Dendritic cell treated with granulocyte-macrophage colony-stimulating factor and Interleukin-4, amounts not matched to agents 40 ng/mL and 50 ng/mL, for 4 days (primary cell): Measurements from ENCODE around the gene U2AF2.
A peak's percentile ranks its signal among the peaks of the same experiment; 100 is the strongest.

Experiments
- H3K27ac Mint-ChIP-seq: one replicate; pipeline ENCODE4 v1.8.0; 2022; ENCODE audit warnings: mild to moderate bottlenecking, mixed read lengths
- H3K27me3 Mint-ChIP-seq: one replicate; pipeline ENCODE4 v1.8.0; 2022; ENCODE audit warnings: mild to moderate bottlenecking, mixed read lengths
- H3K36me3 Mint-ChIP-seq: one replicate; pipeline ENCODE4 v1.8.0; 2022; ENCODE audit warnings: low read depth, mixed read lengths
- H3K4me1 Mint-ChIP-seq: one replicate; pipeline ENCODE4 v1.8.0; 2022; ENCODE audit warnings: low read depth, mixed read lengths
- H3K4me3 Mint-ChIP-seq: one replicate; pipeline ENCODE4 v1.8.0; 2022; ENCODE audit warnings: mild to moderate bottlenecking, moderate library complexity, mixed read lengths
- H3K9me3 Mint-ChIP-seq: one replicate; pipeline ENCODE4 v1.8.0; 2022; ENCODE audit warnings: mixed read lengths
- intact Hi-C: fragments of 100-400 bp; cut with micrococcal nuclease; formaldehyde crosslinking; loops from one replicate; pipeline ENCODE4 v1.15.0; 2022

U2AF2 gene

DNA sequence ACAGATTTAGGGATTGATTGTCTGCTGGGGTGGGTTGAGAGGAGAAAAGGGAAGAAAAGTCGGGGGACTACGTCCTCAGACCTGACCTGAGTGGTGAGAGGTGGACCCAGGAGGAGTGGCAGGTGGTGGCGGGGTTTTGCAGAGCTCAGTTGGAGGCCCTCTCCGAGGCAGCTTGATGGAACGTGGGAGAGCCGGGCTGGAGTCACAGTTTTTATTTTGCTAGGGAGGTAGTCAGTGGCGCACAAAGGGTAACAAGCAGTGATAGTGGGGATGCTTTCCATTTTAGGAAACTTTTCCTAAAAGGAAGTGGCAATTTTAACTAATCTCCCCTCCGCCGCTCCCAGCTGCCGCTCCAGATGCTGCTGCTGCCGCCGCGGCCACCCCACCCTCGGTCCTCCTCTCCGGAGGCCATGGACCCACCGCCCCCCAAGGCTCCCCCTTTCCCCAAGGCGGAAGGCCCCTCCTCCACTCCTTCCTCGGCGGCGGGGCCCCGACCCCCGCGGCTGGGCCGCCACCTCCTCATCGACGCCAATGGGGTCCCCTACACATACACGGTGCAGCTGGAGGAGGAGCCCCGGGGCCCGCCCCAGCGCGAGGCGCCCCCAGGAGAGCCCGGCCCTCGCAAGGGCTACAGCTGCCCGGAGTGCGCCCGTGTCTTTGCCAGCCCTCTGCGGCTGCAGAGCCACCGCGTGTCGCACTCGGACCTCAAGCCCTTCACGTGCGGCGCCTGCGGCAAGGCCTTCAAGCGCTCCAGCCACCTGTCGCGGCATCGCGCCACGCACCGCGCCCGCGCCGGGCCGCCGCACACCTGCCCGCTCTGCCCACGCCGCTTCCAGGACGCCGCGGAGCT lies 12.5 kb upstream of the U2AF2 start:
- H3K4me1 Mint-ChIP-seq, result peaks cover 77% of the 10 kb centered on the region
- peak overlapping the region; percentile 89 for H3K27ac Mint-ChIP-seq
- H3K36me3 Mint-ChIP-seq, result peaks cover 63% of the 10 kb centered on the region
- H3K27me3 Mint-ChIP-seq, result no peaks in the 10 kb centered on the region
- H3K9me3 Mint-ChIP-seq, result no peaks in the 10 kb centered on the region
- peak overlapping the region; percentile 96 for H3K4me3 Mint-ChIP-seq
- intact Hi-C loops, result no loop called here

DNA sequence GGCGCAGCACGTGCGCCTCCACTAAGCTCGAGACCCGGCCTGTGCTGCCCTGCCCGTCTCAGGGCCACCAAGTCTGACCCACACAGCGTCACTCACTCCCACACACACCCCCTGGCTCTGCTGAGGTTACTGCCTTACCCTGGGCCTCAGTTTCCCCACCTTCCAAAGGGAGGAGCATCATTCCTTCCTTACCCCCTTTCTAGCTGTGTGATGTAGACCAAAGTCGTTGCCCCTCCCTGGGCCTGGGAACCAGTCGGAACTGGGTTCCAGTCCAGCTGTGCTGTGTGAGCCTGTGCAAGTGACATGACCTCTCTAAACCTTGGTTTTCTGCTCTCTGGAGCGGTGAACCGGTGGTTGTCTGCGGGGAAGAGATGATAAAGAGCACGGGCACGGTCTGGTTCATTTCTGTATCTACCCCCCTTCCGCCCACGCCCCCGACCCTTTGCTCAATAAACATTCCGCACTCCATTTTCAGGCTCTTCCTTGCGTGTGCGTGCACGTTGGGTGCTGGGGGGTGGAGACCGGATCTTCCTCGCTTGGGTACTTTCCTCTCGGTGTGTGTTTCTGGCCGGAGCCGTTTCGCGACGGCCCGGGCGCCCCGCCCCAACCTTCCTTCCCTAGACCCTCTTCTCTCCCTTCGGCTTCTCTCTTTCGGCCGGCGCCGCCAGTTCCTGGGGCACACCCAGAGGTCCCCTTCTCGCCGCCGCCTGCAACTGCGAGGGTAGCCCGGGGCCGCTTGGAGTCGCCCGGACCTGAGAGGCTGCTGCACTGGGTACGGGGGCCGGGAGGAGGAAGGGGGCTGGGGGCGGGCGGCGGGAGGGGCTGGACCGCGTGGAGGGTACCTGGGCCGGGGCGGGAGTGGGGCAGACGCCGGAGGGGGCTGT lies 11.6 kb upstream of the U2AF2 start, which contains the start of gene ZNF581:
Gene ZNF581 (plus strand): TSS at position 647 of the 884 bp plus-strand sequence. CDS start 923 bp downstream, outside the sequence.
- peak within 1 kb of the TSS; percentile 96 for H3K4me3 Mint-ChIP-seq
- H3K27ac Mint-ChIP-seq, result peak within 1 kb of the TSS; percentile 89
- H3K4me1 Mint-ChIP-seq, result peaks cover 74% of the 10 kb centered on the region
- H3K27me3 Mint-ChIP-seq, result no peaks in the 10 kb centered on the region
- intact Hi-C loops, result no loop called here
- H3K36me3 Mint-ChIP-seq, result peaks cover 55% of the 10 kb centered on the region
- no peaks in the 10 kb centered on the region for H3K9me3 Mint-ChIP-seq

DNA sequence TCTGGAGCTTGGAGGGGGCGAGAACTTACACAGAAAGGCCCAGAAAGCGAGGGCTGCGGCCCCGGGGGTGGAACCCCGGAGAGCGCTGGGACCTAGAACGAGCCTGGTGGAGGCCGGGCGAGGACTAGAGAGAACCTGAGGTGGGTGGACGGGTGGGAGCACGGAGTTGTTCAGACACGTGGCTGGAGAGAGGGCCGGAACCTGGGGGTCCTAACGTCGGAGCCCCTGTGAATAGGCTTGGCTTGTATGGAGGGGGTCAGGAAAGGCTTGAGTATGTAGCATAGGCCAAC lies 11.0 kb upstream of the U2AF2 start:
- Mint-ChIP-seq H3K36me3 (peaks cover 55% of the 10 kb centered on the region), H3K9me3 (no peaks in the 10 kb centered on the region), H3K4me1 (peaks cover 76% of the 10 kb centered on the region), H3K4me3 (peak overlapping the region; percentile 96), H3K27me3 (peaks cover 3% of the 10 kb centered on the region), H3K27ac (peak overlapping the region; percentile 89)
- intact Hi-C loops, result no loop called here

DNA sequence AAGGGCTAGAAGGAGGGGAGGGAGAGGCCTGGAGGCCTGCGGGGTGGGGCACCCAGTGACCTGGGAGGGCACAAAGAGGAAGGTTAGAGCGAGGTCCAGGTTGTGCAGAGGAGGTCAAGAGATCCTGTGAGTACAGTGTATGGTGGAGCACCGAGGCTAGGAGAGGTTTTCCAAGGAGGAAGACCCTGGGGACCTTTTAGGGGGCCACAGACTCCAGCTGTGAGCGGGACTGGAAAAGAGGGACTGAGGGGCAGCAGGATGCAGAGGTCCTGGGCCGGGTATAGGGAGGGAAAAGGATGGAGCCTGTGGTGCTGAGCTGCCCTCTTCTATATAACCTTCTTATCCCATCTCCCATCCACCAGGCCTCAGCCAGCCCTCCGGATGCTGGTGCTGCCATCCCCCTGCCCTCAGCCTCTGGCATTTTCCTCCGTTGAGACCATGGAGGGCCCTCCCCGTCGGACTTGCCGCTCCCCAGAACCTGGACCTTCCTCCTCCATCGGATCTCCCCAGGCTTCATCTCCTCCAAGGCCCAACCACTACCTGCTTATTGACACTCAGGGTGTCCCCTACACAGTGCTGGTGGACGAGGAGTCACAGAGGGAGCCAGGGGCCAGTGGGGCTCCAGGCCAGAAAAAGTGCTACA lies 10.5 kb upstream of the U2AF2 start:
- intact Hi-C loops, result no loop called here
- Mint-ChIP-seq H3K9me3 (no peaks in the 10 kb centered on the region), H3K36me3 (peaks cover 57% of the 10 kb centered on the region), H3K27me3 (peaks cover 4% of the 10 kb centered on the region), H3K4me3 (peak overlapping the region; percentile 96), H3K4me1 (peaks cover 76% of the 10 kb centered on the region), H3K27ac (peak overlapping the region; percentile 89)

DNA sequence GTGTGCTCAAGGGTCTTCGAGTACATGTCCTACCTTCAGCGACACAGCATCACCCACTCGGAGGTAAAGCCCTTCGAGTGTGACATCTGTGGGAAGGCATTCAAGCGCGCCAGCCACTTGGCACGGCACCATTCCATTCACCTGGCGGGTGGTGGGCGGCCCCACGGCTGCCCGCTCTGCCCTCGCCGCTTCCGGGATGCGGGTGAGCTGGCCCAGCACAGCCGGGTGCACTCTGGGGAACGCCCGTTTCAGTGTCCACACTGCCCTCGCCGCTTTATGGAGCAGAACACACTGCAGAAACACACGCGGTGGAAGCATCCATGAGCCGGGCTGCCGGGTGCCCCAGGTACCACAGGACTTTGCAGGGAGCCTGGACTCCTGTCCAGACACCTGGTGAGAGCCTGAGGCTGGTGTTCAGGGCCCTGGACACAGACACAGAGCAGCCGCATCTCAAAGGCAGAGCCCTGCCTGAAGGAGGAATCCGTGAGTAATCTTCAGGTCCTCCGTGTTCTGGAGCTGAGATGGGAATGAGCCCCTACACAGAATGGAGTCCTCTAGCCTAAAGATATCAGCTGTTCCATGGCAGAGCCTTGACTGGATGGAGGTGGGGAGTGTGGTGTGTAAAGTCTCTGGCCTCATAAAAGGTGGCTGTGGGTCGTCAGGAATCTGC lies 9.9 kb upstream of the U2AF2 start:
- Mint-ChIP-seq H3K4me3 (peak overlapping the region; percentile 96), H3K27ac (peak overlapping the region; percentile 89), H3K36me3 (peaks cover 63% of the 10 kb centered on the region), H3K4me1 (peaks cover 78% of the 10 kb centered on the region), H3K27me3 (peaks cover 4% of the 10 kb centered on the region), H3K9me3 (no peaks in the 10 kb centered on the region)
- intact Hi-C loops, result no loop called here

DNA sequence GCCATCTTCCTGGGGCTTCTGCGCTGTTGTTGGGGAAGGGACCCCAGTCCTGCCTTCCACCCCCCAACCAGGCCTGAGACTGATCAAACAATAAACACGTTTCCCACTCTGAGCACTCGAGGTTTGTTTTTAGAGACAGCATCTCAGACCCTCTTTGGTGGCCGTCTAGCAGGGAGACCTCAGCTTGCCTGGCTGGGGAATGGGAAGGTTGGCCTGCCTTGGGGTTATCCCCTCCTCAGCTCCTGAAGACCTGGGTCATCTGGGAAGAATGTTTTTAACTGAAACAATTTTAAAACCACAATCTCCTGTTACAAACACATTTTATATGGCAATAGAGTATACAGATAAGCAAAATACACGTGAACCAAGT lies 9.3 kb upstream of the U2AF2 start:
- peaks cover 78% of the 10 kb centered on the region for H3K4me1 Mint-ChIP-seq
- no peaks in the 10 kb centered on the region for H3K9me3 Mint-ChIP-seq
- intact Hi-C loops, result no loop called here
- peaks cover 68% of the 10 kb centered on the region for H3K36me3 Mint-ChIP-seq
- no peak overlapping the region for H3K27ac Mint-ChIP-seq
- H3K27me3 Mint-ChIP-seq, result peaks cover 4% of the 10 kb centered on the region
- H3K4me3 Mint-ChIP-seq, result no peak overlapping the region

DNA sequence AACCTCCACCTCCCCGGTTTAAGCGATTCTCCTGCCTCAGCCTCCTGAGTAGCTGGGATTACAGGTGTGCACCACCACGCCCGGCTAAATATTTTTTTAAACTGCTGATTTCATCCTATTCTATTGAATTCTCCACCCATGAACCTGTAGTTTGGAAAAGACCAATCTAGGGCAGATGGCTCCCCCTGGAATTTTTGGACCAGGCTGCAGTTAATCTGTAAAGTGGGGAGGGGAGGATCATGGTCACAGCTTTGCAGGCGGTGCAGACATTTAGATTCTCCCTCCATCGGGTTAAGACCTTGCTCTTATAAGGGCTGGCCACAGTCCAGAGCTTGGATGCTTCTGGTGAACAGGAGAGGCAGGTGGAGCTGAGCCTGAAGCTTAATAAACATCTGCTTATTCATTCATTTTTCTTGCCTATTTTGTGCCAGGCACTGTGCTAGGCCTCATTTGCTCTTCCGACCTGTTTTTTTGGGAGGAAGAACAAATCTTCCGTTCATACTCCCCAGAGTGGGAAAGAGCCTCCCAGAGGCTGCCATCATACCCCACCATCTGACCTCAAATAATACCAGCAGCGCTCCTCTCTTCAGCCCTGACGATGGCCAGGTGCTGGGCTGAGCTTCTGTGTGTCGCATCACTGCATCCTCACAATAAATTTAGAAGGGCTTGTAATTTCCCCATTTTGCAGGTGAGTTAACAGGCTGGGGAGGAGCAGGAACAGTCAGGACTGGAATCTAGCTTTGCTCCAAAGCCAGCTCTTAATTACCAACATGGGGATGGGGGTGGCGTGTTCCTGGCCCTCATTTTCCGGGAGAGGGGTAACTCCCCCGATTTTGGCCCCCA lies 7.7 kb upstream of the U2AF2 start:
- Mint-ChIP-seq H3K4me3 (peak overlapping the region; percentile 93), H3K36me3 (peaks cover 76% of the 10 kb centered on the region), H3K27ac (peak overlapping the region; percentile 83), H3K27me3 (peaks cover 4% of the 10 kb centered on the region), H3K9me3 (no peaks in the 10 kb centered on the region), H3K4me1 (peaks cover 73% of the 10 kb centered on the region)
- intact Hi-C loops, result no loop called here

DNA sequence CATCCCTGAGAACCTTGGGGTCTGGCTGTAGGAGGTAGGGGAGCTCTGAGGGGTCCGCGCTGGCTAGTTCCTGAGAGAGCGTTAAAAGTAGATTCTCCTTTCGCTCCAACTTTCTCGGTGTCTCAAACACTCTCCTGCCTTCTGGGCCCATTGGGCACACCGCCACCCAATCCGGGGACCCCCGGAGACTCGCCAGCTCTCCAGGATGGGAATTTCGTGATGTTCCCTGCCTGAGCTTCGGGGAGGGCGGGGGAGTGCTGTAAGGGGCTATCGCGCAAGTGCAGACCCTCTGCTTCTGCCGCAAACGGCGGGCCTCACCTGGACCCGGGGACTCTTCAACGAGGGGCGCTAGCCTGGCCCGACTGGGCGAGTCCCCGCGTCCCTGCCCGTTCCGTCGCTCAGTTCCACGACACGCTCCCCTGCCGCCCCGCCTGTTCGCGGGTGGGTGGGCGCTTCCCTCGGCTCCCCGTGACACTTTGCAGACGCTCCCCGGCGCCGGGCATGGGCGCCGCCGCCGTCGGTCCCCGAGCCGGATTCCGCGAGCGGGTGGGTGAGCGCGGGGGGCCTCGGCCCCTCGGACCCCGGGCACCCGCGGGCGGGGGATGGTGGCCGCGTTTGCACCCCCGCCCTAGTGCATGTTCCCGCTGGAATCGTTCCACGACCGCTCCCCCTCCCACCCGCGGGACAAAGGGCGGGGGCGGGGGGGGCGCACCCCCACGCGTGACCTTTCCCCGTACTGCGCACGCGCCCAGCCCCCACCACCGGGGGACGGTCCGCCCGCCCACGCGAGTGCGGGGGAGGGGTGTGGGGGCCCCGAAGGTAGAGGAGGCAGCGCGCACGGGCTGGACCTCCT lies 6.9 kb upstream of the U2AF2 start, which contains the start of gene CCDC106:
Gene CCDC106 (plus strand): TSS at position 481 of the 853 bp plus-strand sequence. CDS start 835 bp downstream, outside the sequence.
- Mint-ChIP-seq H3K9me3 (no peaks in the 10 kb centered on the region), H3K4me1 (peaks cover 65% of the 10 kb centered on the region), H3K4me3 (peak within 1 kb of the TSS; percentile 93), H3K27ac (peak within 1 kb of the TSS; percentile 83), H3K36me3 (peaks cover 79% of the 10 kb centered on the region), H3K27me3 (peaks cover 4% of the 10 kb centered on the region)
- intact Hi-C loops, result no loop called here

DNA sequence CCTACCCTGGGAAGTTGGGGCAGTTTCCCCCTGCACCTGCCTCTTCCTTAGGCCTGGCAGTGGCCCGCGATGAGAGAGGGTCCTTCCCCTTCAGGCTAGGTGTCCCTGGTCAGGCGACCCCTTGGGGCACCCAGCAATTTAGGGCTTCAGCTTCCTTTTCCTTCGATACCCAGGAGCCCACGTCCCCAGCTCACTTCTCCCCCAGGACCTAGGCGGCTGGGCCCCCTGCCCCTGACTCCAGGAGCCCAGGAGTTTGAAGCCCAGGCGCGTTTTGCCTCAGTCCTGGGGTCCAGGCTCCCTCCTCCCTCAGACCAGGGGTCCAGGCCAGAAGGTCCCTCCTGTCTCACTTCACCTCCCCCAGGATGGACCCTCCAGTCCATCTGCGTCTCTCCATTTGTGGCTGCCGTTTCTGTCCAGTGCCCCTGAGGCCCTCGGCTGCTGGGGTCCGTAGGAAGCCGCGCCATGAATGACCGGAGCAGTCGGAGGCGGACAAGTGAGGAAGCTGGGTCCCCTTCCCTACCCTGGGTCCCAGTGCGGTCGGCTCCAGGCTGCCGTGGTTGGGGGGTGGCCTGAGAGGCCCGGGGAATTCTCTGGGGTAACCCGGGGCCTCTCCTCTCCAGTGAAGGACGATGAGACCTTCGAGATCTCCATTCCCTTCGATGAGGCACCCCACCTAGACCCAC lies 6.1 kb upstream of the U2AF2 start:
- intact Hi-C loops, result no loop called here
- Mint-ChIP-seq H3K4me3 (peak overlapping the region; percentile 93), H3K36me3 (peaks cover 74% of the 10 kb centered on the region), H3K27ac (peak overlapping the region; percentile 83), H3K9me3 (no peaks in the 10 kb centered on the region), H3K27me3 (peaks cover 4% of the 10 kb centered on the region), H3K4me1 (peaks cover 58% of the 10 kb centered on the region)

DNA sequence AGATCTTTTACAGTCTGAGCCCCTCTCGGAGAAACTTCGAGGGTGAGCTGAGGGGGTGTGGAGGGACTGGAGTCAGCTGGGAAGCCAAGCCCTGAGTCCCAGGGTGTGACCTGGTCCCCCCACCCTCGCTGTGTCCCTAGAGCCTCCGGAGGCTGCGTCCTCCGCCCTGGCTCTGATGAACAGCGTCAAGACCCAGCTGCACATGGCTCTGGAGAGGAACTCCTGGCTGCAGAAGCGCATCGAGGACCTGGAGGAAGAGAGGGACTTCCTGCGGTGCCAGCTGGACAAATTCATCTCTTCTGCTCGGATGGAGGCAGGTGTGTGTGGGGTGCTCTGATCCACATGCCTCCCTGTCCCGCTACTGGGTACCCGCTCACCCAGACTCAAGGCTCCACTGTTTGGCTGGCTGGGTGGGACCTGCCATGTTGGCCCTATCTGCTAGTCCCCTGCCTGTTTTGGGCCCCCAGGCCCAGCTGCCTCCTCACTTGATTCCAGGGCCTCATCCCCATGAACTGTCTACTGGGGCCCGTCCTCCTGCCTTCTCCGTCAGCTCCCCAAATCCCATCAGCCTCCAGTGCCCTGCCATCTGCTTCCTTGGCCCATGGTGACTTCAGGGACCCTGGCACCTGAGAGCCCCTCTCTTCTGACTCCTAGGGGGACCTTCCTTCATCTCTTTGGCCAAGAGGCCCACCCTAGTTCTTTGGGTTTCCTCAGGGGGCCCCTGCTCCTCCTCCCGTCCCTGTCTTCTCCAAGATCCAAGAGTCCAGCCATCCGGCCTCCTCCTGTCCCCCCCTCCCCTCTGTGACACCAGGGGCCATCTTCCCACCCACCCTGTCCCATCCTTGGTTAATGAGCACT lies 5.3 kb upstream of the U2AF2 start:
- Mint-ChIP-seq H3K27ac (peak overlapping the region; percentile 83), H3K9me3 (no peaks in the 10 kb centered on the region), H3K4me1 (peaks cover 51% of the 10 kb centered on the region), H3K4me3 (peak overlapping the region; percentile 93), H3K27me3 (peaks cover 4% of the 10 kb centered on the region), H3K36me3 (peaks cover 74% of the 10 kb centered on the region)
- intact Hi-C loops, result no loop called here

DNA sequence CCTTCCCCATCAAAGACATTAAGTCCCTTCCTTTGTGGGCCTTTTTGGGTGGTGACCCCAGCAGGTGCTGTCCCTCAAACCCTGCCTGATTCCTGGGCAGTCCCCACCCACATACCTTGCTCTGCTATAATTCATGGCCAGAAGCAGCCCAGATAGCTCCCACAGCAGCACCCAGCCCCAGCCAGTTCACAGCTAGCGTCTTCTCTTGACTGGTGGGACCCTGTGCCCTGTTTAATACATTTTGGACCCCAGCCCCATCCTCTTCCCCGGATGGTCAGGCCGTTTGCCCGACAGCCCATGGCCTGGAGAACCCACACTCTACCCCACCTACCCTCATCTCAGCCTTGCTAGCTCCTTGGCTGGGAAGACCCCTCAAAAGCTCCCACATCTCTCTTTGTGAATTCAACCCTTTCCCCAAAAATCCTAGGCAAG lies 4.7 kb upstream of the U2AF2 start:
- Mint-ChIP-seq H3K27me3 (peaks cover 4% of the 10 kb centered on the region), H3K36me3 (peaks cover 74% of the 10 kb centered on the region), H3K4me1 (peaks cover 44% of the 10 kb centered on the region), H3K4me3 (no peak overlapping the region), H3K9me3 (no peaks in the 10 kb centered on the region), H3K27ac (peak overlapping the region; percentile 2)
- intact Hi-C loops, result no loop called here
